Activated CD4-positive, alpha-beta T cell treated with anti-CD3 and anti-CD28 coated beads for 36 hours (primary cell): ENCODE results near the gene PPCS. TPM values are rescaled to one million over a fixed set of nuclear protein-coding genes. Genes with fewer than 3 reads are reported as not detected.

Source experiments
- ATAC-seq: fragments of 200-7000 bp; cut with Tn5 transposase; one replicate; pipeline ENCODE4 v1.10.0; 2021; ENCODE audit warnings: mild to moderate bottlenecking, moderate library complexity
- CTCF ChIA-PET: fragments of 350-600 bp; sonication (Branson Sonifier 250); formaldehyde crosslinking; loops from one replicate; lab custom pipeline; 2021; ENCODE audit warnings: antibody characterized with exemption; lab: Charles Lee
- POLR2A ChIA-PET: fragments of 350-600 bp; sonication (Branson Sonifier 250); formaldehyde crosslinking; loops from one replicate; lab custom pipeline; 2021; ENCODE audit warnings: antibody characterized with exemption, inconsistent platforms; lab: Charles Lee
- DNase-seq: peaks from one replicate; pipeline ENCODE4 v3.0.0-alpha.2; 2020
- H3K27ac Mint-ChIP-seq: one replicate; pipeline ENCODE4 v1.8.0; 2021; ENCODE audit warnings: mixed read lengths
- H3K27me3 Mint-ChIP-seq: one replicate; pipeline ENCODE4 v1.8.0; 2021; ENCODE audit warnings: mixed read lengths
- H3K36me3 Mint-ChIP-seq: one replicate; pipeline ENCODE4 v1.8.0; 2021; ENCODE audit warnings: low read depth, mixed read lengths
- H3K4me1 Mint-ChIP-seq: one replicate; pipeline ENCODE4 v1.8.0; 2021; ENCODE audit warnings: mixed read lengths
- H3K4me3 Mint-ChIP-seq: one replicate; pipeline ENCODE4 v1.8.0; 2021; ENCODE audit warnings: mild to moderate bottlenecking, moderate library complexity, mixed read lengths
- H3K9me3 Mint-ChIP-seq: one replicate; pipeline ENCODE4 v1.8.0; 2021; ENCODE audit warnings: low read depth, mixed read lengths
- intact Hi-C, 2 experiments: fragments of 100-400 bp; cut with DNase I in 1 of 2; cut with micrococcal nuclease in 1 of 2; formaldehyde crosslinking; loops; one replicate each; pipeline versions ENCODE4 v1.14.2 to v1.15.1; 2022 to 2024; cut with DNase I, micrococcal nuclease
- total RNA-seq, 2 experiments: library from RNA; stranded (reverse); gene quantifications; one replicate each; pipeline ENCODE4 v1.2.3, GENCODE V29; 2021

PPCS gene
- 10 to 100 TPM; 47.3 to 47.6 TPM for total RNA-seq

- POLR2A ChIA-PET, result interaction anchor here (0.7 to 0.9 kb wide), 2 partner anchors 226 to 1062 kb away, joined by 3 to 4 read pairs; partner anchors contain the start of gene YBX1
These were observed at the start of gene PPCS, which contains the start of gene ZMYND12 for GRCh38 chr1:42456010-42456753. Gene PPCS (plus strand): TSS chr1:42456543. CDS start chr1:42456566, 23 bp downstream. Gene ZMYND12 (minus strand): TSS chr1:42456022. CDS start chr1:42455997, 25 bp downstream.

DNA sequence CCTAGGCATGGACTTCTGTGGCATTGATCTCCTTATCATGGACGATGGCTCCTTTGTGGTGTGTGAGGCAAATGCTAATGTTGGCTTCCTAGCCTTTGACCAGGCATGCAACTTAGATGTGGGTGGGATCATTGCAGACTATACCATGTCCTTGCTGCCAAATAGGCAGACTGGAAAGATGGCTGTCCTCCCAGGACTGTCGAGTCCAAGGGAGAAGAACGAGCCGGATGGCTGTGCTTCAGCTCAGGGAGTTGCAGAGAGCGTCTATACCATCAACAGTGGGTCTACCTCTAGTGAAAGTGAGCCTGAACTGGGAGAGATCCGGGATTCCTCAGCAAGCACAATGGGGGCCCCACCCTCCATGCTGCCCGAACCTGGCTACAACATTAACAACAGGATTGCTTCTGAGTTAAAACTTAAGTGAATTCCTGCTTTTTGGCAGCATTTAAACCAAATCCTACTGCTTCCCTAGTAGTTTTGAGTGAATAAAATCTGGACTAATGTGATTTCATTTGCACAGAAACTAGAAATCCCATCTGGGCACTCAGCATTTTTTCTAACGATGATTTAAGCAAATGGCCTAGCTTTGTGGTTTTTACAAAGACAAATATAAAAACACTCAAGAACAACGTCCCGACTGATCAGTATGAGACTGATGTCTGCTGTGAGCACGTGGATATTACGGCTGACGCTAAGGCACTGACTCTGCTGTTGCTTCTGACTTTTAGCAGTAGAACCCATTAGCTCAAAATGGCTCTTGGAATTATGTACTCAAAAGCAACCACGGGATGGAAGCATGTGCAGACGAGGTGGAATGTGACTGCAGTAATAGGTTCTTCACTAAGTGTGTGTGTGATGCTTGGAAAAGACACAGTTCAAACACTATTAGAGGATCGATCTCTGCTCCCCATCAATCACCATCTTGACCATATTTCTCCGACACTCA is 41.5 kb upstream of the PPCS start:
- DNase-seq (no peak), ATAC-seq (no peak)
- no peaks in the 10 kb centered on the region for H3K36me3 Mint-ChIP-seq
- H3K27ac Mint-ChIP-seq, result no peak overlapping the region
- POLR2A ChIA-PET, result interaction anchor here (0.6 kb wide), 1 partner anchor 1360 kb away, joined by 6 read pairs; no protein-coding TSS in a partner anchor
- H3K27me3 Mint-ChIP-seq, result peaks cover 2% of the 10 kb centered on the region
- H3K4me3 Mint-ChIP-seq, result no peak overlapping the region
- no peaks in the 10 kb centered on the region for H3K9me3 Mint-ChIP-seq
- H3K4me1 Mint-ChIP-seq, result no peaks in the 10 kb centered on the region
- intact Hi-C loops, result no loop called here
- CTCF ChIA-PET, result no interaction called here

More at GRCh38 chr1:42456010-42456753, at the start of gene PPCS, which contains the start of gene ZMYND12:
- peaks cover 34% of the 10 kb centered on the region for H3K36me3 Mint-ChIP-seq
- DNase-seq, result peak; percentile 97
- no peaks in the 10 kb centered on the region for H3K9me3 Mint-ChIP-seq
- peaks cover 27% of the 10 kb centered on the region for H3K4me1 Mint-ChIP-seq
- intact Hi-C loops, result loop anchor here (1.0 to 10.0 kb wide), 13 partner anchors 63 to 1474 kb away; partner anchors contain the start of genes FOXJ3 (in 2 of the 2), YBX1 (in 2 of the 2), C1orf50 (in 1 of the 2) and CFAP57 (in 1 of the 2)
- peak within 1 kb of the TSS; percentile 99 for H3K27ac Mint-ChIP-seq
- peak; percentile 92 for ATAC-seq
- H3K4me3 Mint-ChIP-seq, result peak within 1 kb of the TSS; percentile 80
- no peaks in the 10 kb centered on the region for H3K27me3 Mint-ChIP-seq
- CTCF ChIA-PET, result no interaction called here

DNA sequence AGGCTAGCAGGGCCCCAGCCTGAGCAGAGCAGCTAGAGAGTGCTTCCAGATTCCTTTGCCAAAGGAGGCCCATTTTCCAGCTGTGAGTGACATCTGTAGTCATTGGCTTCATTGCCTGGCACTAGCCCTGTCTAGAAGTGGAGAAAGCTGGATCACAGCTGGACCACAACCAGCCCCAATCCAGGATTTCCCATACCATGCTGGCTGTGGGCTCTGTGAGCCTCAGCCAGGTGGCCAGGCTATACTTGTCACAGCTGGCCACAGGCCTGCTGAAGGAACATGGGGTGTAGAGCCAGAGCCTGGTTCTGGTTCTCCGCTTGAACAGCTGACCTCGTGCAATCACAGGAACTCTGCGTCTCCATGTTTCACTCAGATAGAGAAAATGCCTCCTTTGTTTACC is 39.2 kb upstream of the PPCS start:
- H3K9me3 Mint-ChIP-seq, result no peaks in the 10 kb centered on the region
- intact Hi-C loops, result no loop called here
- H3K4me3 Mint-ChIP-seq, result no peak overlapping the region
- no peak overlapping the region for H3K27ac Mint-ChIP-seq
- H3K4me1 Mint-ChIP-seq, result no peaks in the 10 kb centered on the region
- CTCF ChIA-PET, result interaction anchor here (0.7 to 1.2 kb wide), 3 partner anchors 13 to 93 kb away, joined by 3 read pairs; no protein-coding TSS in a partner anchor
- no peaks in the 10 kb centered on the region for H3K27me3 Mint-ChIP-seq
- POLR2A ChIA-PET, result no interaction called here
- ATAC-seq (no peak), DNase-seq (no peak)
- H3K36me3 Mint-ChIP-seq, result no peaks in the 10 kb centered on the region

- H3K4me3 Mint-ChIP-seq, result no peak overlapping the region
- POLR2A ChIA-PET, result interaction anchor here (0.6 kb wide), 1 partner anchor 35 kb away, joined by 3 read pairs; no protein-coding TSS in a partner anchor
- no peaks in the 10 kb centered on the region for H3K27me3 Mint-ChIP-seq
- DNase-seq (no peak), ATAC-seq (no peak)
- no peaks in the 10 kb centered on the region for H3K4me1 Mint-ChIP-seq
- no peaks in the 10 kb centered on the region for H3K36me3 Mint-ChIP-seq
- intact Hi-C loops, result no loop called here
- H3K9me3 Mint-ChIP-seq, result no peaks in the 10 kb centered on the region
- CTCF ChIA-PET, result interaction anchor here (1.2 kb wide), 1 partner anchor 28 kb away, joined by 3 read pairs; no protein-coding TSS in a partner anchor
- H3K27ac Mint-ChIP-seq, result no peak overlapping the region
These were observed 37.8 kb upstream of the PPCS start for GRCh38 chr1:42418516-42418915.

- no peaks in the 10 kb centered on the region for H3K36me3 Mint-ChIP-seq
- ChIA-PET POLR2A (interaction anchor here (0.6 kb wide), 1 partner anchor 36 kb away, joined by 3 read pairs; no protein-coding TSS in a partner anchor), CTCF (no interaction called here)
- H3K4me1 Mint-ChIP-seq, result no peaks in the 10 kb centered on the region
- DNase-seq (no peak), ATAC-seq (no peak)
- intact Hi-C loops, result no loop called here
- no peaks in the 10 kb centered on the region for H3K27me3 Mint-ChIP-seq
- no peaks in the 10 kb centered on the region for H3K9me3 Mint-ChIP-seq
- no peak overlapping the region for H3K4me3 Mint-ChIP-seq
- H3K27ac Mint-ChIP-seq, result no peak overlapping the region
These were observed 37.1 kb upstream of the PPCS start for GRCh38 chr1:42419126-42419821.

- ATAC-seq (no peak), DNase-seq (no peak)
- CTCF ChIA-PET, result no interaction called here
- no peaks in the 10 kb centered on the region for H3K4me1 Mint-ChIP-seq
- no peaks in the 10 kb centered on the region for H3K9me3 Mint-ChIP-seq
- POLR2A ChIA-PET, result no interaction called here
- no peaks in the 10 kb centered on the region for H3K36me3 Mint-ChIP-seq
- H3K27me3 Mint-ChIP-seq, result no peaks in the 10 kb centered on the region
- intact Hi-C loops, result no loop called here
- H3K4me3 Mint-ChIP-seq, result no peak overlapping the region
- no peak overlapping the region for H3K27ac Mint-ChIP-seq
These were observed 36.2 kb upstream of the PPCS start for GRCh38 chr1:42420121-42420520.

DNA sequence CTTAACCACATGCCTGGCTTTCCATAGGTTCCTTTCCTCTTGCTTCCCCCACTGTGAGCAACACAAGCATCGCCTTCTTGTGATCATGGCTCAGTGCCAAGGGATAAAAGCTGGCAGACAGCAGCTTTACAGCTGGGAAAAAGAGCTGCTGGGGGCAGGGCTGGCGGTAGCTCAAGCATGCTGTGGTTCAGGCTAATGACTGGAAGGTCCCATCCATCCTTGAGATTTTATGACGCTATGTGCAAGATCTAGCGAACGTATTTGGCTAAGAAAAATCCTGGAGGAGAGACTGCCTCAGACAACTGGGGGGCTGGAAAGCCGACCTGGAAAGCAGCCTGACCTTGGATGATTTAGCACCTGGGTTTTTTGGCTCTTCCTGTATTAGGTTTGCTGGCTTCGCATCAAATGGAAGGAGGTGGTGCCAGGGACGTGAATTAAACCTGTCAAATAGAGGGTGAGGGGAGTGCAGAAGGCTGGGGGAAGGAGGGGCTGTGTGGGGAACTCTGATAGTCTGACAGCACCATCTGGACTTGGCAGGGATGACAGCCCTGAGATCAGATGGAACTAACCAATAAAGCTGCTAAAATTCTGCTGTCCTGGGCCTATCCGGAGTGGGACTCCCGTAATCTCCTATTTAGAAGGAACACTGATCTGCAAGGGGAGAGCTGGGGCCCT is 35.3 kb upstream of the PPCS start:
- Mint-ChIP-seq H3K36me3 (no peaks in the 10 kb centered on the region), H3K27ac (no peak overlapping the region), H3K4me3 (no peak overlapping the region), H3K9me3 (no peaks in the 10 kb centered on the region), H3K4me1 (no peaks in the 10 kb centered on the region), H3K27me3 (peaks cover 2% of the 10 kb centered on the region)
- no peak for ATAC-seq
- DNase-seq, result no peak
- POLR2A ChIA-PET, result no interaction called here
- CTCF ChIA-PET, result no interaction called here
- intact Hi-C loops, result no loop called here

DNA sequence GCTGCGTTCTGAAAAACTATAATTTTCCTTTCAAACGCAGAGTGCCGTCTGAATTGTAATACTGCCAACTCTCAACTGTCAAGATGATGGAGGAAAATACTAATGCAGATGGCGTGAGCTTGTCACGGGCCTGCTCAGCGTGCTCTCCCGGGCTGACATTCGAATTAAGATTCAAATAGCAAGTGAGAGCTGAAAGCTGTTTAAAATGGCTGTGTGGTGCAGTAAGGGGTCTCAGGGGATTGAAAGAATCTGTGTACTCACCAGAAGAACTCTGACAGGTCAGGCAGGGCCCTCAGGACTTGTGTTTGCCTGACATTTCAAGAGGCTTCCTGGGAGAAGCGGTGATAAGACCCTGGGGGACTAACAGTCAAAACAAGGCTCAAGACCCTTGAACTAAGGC is 33.6 kb upstream of the PPCS start:
- intact Hi-C loops, result no loop called here
- ChIA-PET POLR2A (no interaction called here), CTCF (interaction anchor here (0.9 kb wide), 1 partner anchor 54 kb away, joined by 3 read pairs; no protein-coding TSS in a partner anchor)
- H3K36me3 Mint-ChIP-seq, result no peaks in the 10 kb centered on the region
- no peaks in the 10 kb centered on the region for H3K9me3 Mint-ChIP-seq
- no peak for DNase-seq
- no peak overlapping the region for H3K4me3 Mint-ChIP-seq
- H3K27me3 Mint-ChIP-seq, result peaks cover 2% of the 10 kb centered on the region
- no peaks in the 10 kb centered on the region for H3K4me1 Mint-ChIP-seq
- no peak overlapping the region for H3K27ac Mint-ChIP-seq
- ATAC-seq, result no peak

- Mint-ChIP-seq H3K27ac (no peak overlapping the region), H3K9me3 (no peaks in the 10 kb centered on the region), H3K36me3 (no peaks in the 10 kb centered on the region), H3K4me1 (no peaks in the 10 kb centered on the region), H3K27me3 (peaks cover 2% of the 10 kb centered on the region), H3K4me3 (no peak overlapping the region)
- no peak for DNase-seq
- no peak for ATAC-seq
- CTCF ChIA-PET, result no interaction called here
- intact Hi-C loops, result no loop called here
- POLR2A ChIA-PET, result no interaction called here
These were observed 32.7 kb upstream of the PPCS start for GRCh38 chr1:42423681-42424080.

DNA sequence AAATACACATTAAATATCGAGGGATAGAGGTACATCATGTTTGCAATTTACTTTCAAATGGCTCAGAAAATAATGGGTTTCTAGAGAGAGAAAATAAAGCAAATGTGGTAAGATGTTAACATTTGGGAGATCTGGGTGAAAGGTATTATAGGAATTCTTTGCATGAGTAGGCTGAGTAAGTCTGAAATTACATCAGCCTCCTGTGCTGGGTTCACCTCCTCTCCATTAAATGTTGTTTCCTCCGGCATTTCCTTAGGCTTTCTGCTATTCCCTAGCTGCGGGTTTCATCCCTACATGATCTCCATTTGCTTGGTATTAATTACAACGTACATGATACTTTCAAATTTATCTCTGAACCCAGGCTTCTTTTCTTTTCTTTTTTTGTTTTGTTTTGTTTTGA is 32.1 kb upstream of the PPCS start:
- ChIA-PET POLR2A (no interaction called here), CTCF (interaction anchor here (0.7 kb wide), 1 partner anchor 448 kb away, joined by 3 read pairs; no protein-coding TSS in a partner anchor)
- H3K27ac Mint-ChIP-seq, result no peak overlapping the region
- no peaks in the 10 kb centered on the region for H3K9me3 Mint-ChIP-seq
- H3K4me1 Mint-ChIP-seq, result no peaks in the 10 kb centered on the region
- H3K4me3 Mint-ChIP-seq, result no peak overlapping the region
- no peak for ATAC-seq
- H3K27me3 Mint-ChIP-seq, result peaks cover 2% of the 10 kb centered on the region
- no peaks in the 10 kb centered on the region for H3K36me3 Mint-ChIP-seq
- DNase-seq, result no peak
- intact Hi-C loops, result no loop called here
